ENCODE measurements around the gene C2orf76. TPM values are rescaled to one million over a fixed set of nuclear protein-coding genes. Genes with fewer than 3 reads are reported as not detected.

C2orf76 gene
- total RNA-seq, 1 experiment from 2014 or later: 10.2 TPM

DNA sequence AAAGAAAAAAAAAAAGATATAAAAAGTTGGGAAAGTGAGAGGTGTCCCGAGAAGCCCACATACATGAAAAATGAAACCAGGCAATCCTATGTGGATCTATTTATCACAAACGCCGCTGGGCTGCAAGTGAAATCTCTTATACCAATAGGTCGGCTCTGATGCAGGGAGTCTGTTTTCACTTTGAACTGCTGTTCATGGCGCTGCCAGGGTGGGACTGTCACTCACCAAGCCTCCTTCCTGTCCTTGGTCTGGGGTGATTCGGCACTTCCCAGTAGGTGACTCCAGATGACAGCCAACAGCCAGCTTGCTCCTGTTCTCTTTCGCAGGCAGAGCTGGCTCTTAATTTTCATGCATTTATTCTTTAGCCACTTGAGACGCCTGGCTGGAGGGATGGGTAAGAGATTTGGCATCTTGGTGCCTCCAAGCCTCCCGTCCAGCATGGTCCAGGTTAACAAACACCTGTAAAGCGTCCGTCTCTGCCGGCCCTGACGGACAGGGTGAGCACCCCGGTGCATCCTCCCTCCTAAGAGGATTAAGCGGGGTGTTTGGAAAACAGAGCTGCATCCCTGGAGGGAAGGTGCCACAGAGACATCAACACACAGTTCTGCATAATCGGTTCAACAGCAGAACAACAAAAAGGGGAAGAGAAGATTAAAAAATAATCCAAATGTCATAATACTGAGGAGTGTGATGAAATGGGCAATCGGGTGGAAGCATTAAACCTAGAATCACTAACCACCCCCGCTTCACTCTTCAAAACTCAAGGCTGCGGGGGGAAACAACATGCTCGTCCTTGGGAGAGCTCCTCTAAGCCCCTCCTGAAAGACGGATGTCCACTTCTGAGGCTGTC, 84.3 kb downstream of the C2orf76 start:
- Histone ChIP-seq H3K27ac (ENCODE audit: low read length) (no peak overlapping the region), H3F3A (ENCODE audit: low read length, unreplicated experiment) (no peaks in the 10 kb centered on the region), H3K4me2 (ENCODE audit: low read length) (no peak overlapping the region), H3K79me2 (ENCODE audit: low read length) (no peaks in the 10 kb centered on the region), H3K4me3 (ENCODE audit: low read length) (no peak overlapping the region), H4K20me1 (ENCODE audit: low read length) (no peaks in the 10 kb centered on the region), H3K27me3 (ENCODE audit: low read length) (no peaks in the 10 kb centered on the region), H3K36me3 (ENCODE audit: low read depth, low read length) (no peaks in the 10 kb centered on the region), H3K9ac (ENCODE audit: low read length) (no peak overlapping the region), H2AFZ (ENCODE audit: low read length) (no peak overlapping the region), H3K4me1 (ENCODE audit: insufficient read depth, low read length) (peaks cover 18% of the 10 kb centered on the region), H3K9me2 (replicated peaks; ENCODE audit: low read length) (no peaks in the 10 kb centered on the region), H3K9me3 (ENCODE audit: low read length) (no peaks in the 10 kb centered on the region)
- ChIA-PET CTCF (no interaction called here), POLR2A (ENCODE audit: unreplicated experiment) (no interaction called here)
- ATAC-seq (no peak), DNase-seq (no peak)
- intact Hi-C loops (cut with micrococcal nuclease): no loop called here
- TF ChIP-seq EZH2phosphoT487 (IDR thresholded peaks at IDR 0.05; ENCODE audit: borderline replicate concordance, low read length) (no peak), EZH2 (IDR thresholded peaks at IDR 0.05; ENCODE audit: low read length, unreplicated experiment) (no peak)
- TF ChIP-seq, protein P1, sequence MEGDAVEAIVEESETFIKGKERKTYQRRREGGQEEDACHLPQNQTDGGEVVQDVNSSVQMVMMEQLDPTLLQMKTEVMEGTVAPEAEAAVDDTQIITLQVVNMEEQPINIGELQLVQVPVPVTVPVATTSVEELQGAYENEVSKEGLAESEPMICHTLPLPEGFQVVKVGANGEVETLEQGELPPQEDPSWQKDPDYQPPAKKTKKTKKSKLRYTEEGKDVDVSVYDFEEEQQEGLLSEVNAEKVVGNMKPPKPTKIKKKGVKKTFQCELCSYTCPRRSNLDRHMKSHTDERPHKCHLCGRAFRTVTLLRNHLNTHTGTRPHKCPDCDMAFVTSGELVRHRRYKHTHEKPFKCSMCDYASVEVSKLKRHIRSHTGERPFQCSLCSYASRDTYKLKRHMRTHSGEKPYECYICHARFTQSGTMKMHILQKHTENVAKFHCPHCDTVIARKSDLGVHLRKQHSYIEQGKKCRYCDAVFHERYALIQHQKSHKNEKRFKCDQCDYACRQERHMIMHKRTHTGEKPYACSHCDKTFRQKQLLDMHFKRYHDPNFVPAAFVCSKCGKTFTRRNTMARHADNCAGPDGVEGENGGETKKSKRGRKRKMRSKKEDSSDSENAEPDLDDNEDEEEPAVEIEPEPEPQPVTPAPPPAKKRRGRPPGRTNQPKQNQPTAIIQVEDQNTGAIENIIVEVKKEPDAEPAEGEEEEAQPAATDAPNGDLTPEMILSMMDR (conservative IDR thresholded peaks at IDR 0.05; ENCODE audit: low read depth, low read length): no peak
- no TSS peak for BruUV-seq (replicated peaks)

DNA sequence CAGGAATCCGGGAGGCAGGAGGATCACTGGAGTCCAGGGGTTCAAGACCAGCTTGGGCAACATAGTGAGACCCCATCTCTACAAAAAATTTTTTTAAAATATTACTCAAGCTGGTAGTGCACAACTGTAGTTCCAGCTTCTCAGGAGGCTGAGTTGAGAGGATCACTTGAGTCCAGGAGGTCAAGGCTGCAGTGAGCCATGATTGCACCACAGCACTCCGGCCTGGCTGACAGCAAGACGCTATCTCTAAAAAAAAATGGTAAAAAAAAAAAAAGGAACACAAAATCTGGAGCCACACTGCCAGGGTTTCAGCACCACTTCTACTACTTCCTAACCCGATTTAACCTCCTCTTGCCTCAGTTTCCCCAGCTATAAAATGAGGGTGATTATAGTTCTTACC, 86.0 kb downstream of the C2orf76 start:
- H2AFZ ChIP-seq (ENCODE audit: low read length): no peak overlapping the region
- TF ChIP-seq EZH2phosphoT487 (IDR thresholded peaks at IDR 0.05; ENCODE audit: borderline replicate concordance, low read length): no peak
- TF ChIP-seq EZH2 (IDR thresholded peaks at IDR 0.05; ENCODE audit: low read length, unreplicated experiment): no peak
- TF ChIP-seq, protein P1 (conservative IDR thresholded peaks at IDR 0.05; ENCODE audit: low read depth, low read length): no peak
- BruUV-seq (replicated peaks): no TSS peak
- no peak overlapping the region for H3K4me2 ChIP-seq (ENCODE audit: low read length)
- intact Hi-C loops (cut with micrococcal nuclease): no loop called here
- H3F3A ChIP-seq (ENCODE audit: low read length, unreplicated experiment): no peaks in the 10 kb centered on the region
- POLR2A ChIA-PET (ENCODE audit: unreplicated experiment): no interaction called here
- H3K9me3 ChIP-seq (ENCODE audit: low read length): no peaks in the 10 kb centered on the region
- no peak overlapping the region for H3K9ac ChIP-seq (ENCODE audit: low read length)
- H4K20me1 ChIP-seq (ENCODE audit: low read length): no peaks in the 10 kb centered on the region
- H3K79me2 ChIP-seq (ENCODE audit: low read length): no peaks in the 10 kb centered on the region
- ATAC-seq (no peak), DNase-seq (no peak)
- H3K9me2 ChIP-seq (replicated peaks; ENCODE audit: low read length): no peaks in the 10 kb centered on the region
- H3K27me3 ChIP-seq (ENCODE audit: low read length): no peaks in the 10 kb centered on the region
- no peaks in the 10 kb centered on the region for H3K36me3 ChIP-seq (ENCODE audit: low read depth, low read length)
- H3K27ac ChIP-seq (ENCODE audit: low read length): no peak overlapping the region
- no peak overlapping the region for H3K4me3 ChIP-seq (ENCODE audit: low read length)
- CTCF ChIA-PET: no interaction called here
- H3K4me1 ChIP-seq (ENCODE audit: insufficient read depth, low read length): peaks cover 18% of the 10 kb centered on the region

DNA sequence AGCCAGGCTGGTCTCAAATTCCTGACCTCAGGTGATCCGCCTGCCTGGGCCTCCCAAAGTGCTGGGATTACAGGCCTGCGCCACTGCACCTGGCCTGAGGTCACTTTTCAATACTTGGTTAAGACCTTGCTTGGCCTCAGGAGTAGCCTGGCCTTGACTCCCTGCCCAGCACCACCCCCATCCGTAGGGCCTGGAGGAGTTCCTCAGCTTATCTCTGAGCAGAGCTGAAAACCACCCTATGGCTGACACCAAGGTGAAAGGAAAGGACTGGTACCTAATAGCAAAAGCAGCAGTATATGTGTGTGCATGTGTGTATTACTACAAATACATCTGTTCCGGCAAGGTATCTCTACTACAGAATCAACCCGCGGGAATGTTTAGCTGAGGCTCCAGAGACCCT, 87.0 kb downstream of the C2orf76 start:
- Histone ChIP-seq H3F3A (ENCODE audit: low read length, unreplicated experiment) (no peaks in the 10 kb centered on the region), H3K9me2 (replicated peaks; ENCODE audit: low read length) (no peaks in the 10 kb centered on the region), H3K9me3 (ENCODE audit: low read length) (no peaks in the 10 kb centered on the region), H3K4me3 (ENCODE audit: low read length) (no peak overlapping the region), H3K27ac (ENCODE audit: low read length) (no peak overlapping the region), H2AFZ (ENCODE audit: low read length) (no peak overlapping the region), H3K36me3 (ENCODE audit: low read depth, low read length) (no peaks in the 10 kb centered on the region), H3K79me2 (ENCODE audit: low read length) (no peaks in the 10 kb centered on the region), H4K20me1 (ENCODE audit: low read length) (no peaks in the 10 kb centered on the region), H3K9ac (ENCODE audit: low read length) (no peak overlapping the region), H3K27me3 (ENCODE audit: low read length) (no peaks in the 10 kb centered on the region), H3K4me2 (ENCODE audit: low read length) (no peak overlapping the region), H3K4me1 (ENCODE audit: insufficient read depth, low read length) (peaks cover 18% of the 10 kb centered on the region)
- DNase-seq (no peak), ATAC-seq (no peak)
- no TSS peak for BruUV-seq (replicated peaks)
- intact Hi-C loops (cut with micrococcal nuclease): no loop called here
- ChIA-PET POLR2A (ENCODE audit: unreplicated experiment) (interaction anchor here (0.6 kb wide), 1 partner anchor 253 kb away, joined by 3 read pairs; no protein-coding TSS in a partner anchor), CTCF (no interaction called here)
- TF ChIP-seq, protein P1 (conservative IDR thresholded peaks at IDR 0.05; ENCODE audit: low read depth, low read length): no peak
- TF ChIP-seq EZH2phosphoT487 (IDR thresholded peaks at IDR 0.05; ENCODE audit: borderline replicate concordance, low read length): no peak
- TF ChIP-seq EZH2 (IDR thresholded peaks at IDR 0.05; ENCODE audit: low read length, unreplicated experiment): no peak

All from PC-3 (cell line).